Fibroblast of the aortic adventitia (primary cell): Measurements from ENCODE around the gene WDR77. TPM values are rescaled to one million over a fixed set of nuclear protein-coding genes. Genes with fewer than 3 reads are reported as not detected.

ENCODE experiments used
- DNase-seq: peaks from one replicate; pipeline ENCODE4 v3.0.0-alpha.2; 2010; ENCODE audit warnings: low read depth
- H3K4me3 ChIP-seq: 2 replicates; pipeline ENCODE4 v1.5.1; 2011; ENCODE audit warnings: low read depth, mild to moderate bottlenecking, control low read depth, low read length, moderate library complexity
- CTCF ChIP-seq: IDR thresholded peaks from 2 replicates; pipeline ENCODE4 v1.5.1; 2011; ENCODE audit warnings: mild to moderate bottlenecking, low read length, control low read depth, inconsistent platforms; ENCODE audit not compliant: insufficient read depth
- total RNA-seq: library from RNA; depleted of rRNA; stranded (reverse); fragments of >200 nt; gene quantifications from 2 replicates; pipeline ENCODE4 v1.2.3, GENCODE V29; 2012; ENCODE audit warnings: low replicate concordance

Gene WDR77
- total RNA-seq, 1 donor, result 22.1 TPM

- H3K4me3 ChIP-seq, result no peak overlapping the region
- no peak for TF ChIP-seq CTCF
- no peak for DNase-seq
Observed at GRCh38 chr1:111414756-111415155, 34.3 kb downstream of the WDR77 start.

- no peak for DNase-seq
- no peak overlapping the region for H3K4me3 ChIP-seq
- TF ChIP-seq CTCF, result no peak
Observed at GRCh38 chr1:111412839-111413238, 36.2 kb downstream of the WDR77 start.

- H3K4me3 ChIP-seq, result no peak overlapping the region
- no peak for TF ChIP-seq CTCF
- no peak for DNase-seq
Observed at GRCh38 chr1:111407301-111407700, 41.8 kb downstream of the WDR77 start.

GRCh38 chr1:111406321-111406768 lies 42.7 kb downstream of the WDR77 start:
- peak; percentile 84 for DNase-seq
- no peak for TF ChIP-seq CTCF
- no peak overlapping the region for H3K4me3 ChIP-seq

- no peak for TF ChIP-seq CTCF
- no peak overlapping the region for H3K4me3 ChIP-seq
- DNase-seq, result no peak
Observed at GRCh38 chr1:111404588-111404987, 44.5 kb downstream of the WDR77 start.

GRCh38 chr1:111402083-111402482 lies 47.0 kb downstream of the WDR77 start:
- DNase-seq, result no peak
- TF ChIP-seq CTCF, result no peak
- H3K4me3 ChIP-seq, result no peak overlapping the region
